ENCODE results near the gene ARID5A.

GRCh38 chr2:96506907-96507240 is 29.7 kb upstream of the ARID5A start:
- TF ChIP-seq CTCF (conservative IDR thresholded peaks at IDR 0.05; ENCODE audit: low read length): no peak
- TF ChIP-seq EZH2phosphoT487 (IDR thresholded peaks at IDR 0.05; ENCODE audit: borderline replicate concordance): no peak
